Gastroesophageal sphincter (tissue), 3 donors: Measurements from ENCODE around the gene LAMA2.

Experiments
- POLR2A ChIP-seq, 2 donors: fragments of 450-650 bp; IDR thresholded peaks; one replicate each; pipeline ENCODE4 v1.6.1; 2017; ENCODE audit warnings: antibody characterized with exemption in 2 of 2, mild to moderate bottlenecking in 2 of 2, moderate library complexity in 1 of 2
- TF ChIP-seq, protein P1 (sequence below), 4 experiments: fragments of 200-600 bp in 2 of 4; fragments of 450-650 bp in 2 of 4; sonication (generic) in 1 of 4; IDR thresholded peaks; one replicate each; pipeline ENCODE4 v1.5.1; 2017 to 2019; ENCODE audit warnings: antibody characterized with exemption in 4 of 4, mild to moderate bottlenecking in 2 of 4, moderate library complexity in 2 of 4

DNA sequence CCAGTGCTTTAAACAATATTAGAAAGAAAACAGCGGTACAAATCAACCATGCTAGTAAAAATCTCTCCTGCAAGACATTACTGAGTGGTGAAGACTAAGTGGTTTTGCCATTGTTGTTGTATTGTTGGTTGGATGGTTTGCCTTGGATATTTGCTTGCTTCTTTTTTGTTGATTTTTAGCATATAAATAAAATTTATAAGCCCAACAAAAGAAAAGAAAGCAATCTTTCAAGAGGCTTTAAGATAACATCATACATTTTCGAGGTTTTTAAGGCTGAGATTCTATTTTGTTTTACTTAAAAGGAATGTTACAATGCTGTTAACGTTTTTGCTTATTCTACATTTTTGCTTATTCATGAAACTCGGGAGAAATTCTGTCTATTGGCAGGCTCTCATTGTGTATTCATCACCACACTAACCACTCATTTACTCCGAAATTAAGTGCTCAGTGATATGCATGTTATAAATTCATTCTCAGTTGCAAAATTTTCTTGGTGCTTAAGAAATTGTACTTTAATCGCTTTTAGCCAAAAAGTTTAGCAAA is 139.1 kb downstream of the LAMA2 start:
- TF ChIP-seq, protein P1, sequence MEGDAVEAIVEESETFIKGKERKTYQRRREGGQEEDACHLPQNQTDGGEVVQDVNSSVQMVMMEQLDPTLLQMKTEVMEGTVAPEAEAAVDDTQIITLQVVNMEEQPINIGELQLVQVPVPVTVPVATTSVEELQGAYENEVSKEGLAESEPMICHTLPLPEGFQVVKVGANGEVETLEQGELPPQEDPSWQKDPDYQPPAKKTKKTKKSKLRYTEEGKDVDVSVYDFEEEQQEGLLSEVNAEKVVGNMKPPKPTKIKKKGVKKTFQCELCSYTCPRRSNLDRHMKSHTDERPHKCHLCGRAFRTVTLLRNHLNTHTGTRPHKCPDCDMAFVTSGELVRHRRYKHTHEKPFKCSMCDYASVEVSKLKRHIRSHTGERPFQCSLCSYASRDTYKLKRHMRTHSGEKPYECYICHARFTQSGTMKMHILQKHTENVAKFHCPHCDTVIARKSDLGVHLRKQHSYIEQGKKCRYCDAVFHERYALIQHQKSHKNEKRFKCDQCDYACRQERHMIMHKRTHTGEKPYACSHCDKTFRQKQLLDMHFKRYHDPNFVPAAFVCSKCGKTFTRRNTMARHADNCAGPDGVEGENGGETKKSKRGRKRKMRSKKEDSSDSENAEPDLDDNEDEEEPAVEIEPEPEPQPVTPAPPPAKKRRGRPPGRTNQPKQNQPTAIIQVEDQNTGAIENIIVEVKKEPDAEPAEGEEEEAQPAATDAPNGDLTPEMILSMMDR (IDR thresholded peaks at IDR 0.05): no peak
- no peak for TF ChIP-seq POLR2A (IDR thresholded peaks at IDR 0.05)
